WTC11 (cell line): ENCODE measurements around the gene HECTD4.
"Not testable (repeated sequence)": the region's sequence is repeated elsewhere in the genome, so short reads cannot be mapped to it uniquely, and the experiment has no call there.

ENCODE experiments used
- AFF4 ChIP-seq: sonication (generic); formaldehyde crosslinking; IDR thresholded peaks from 2 replicates; pipeline ENCODE4 v1.8.1; 2023; ENCODE audit warnings: mild to moderate bottlenecking, missing genetic modification reagents, borderline replicate concordance
- ATF6 ChIP-seq: sonication (generic); formaldehyde crosslinking; IDR thresholded peaks from 2 replicates; pipeline ENCODE4 v1.8.1; 2023; ENCODE audit warnings: mild to moderate bottlenecking, missing genetic modification reagents
- CTCF ChIP-seq: fragments of 200-600 bp; IDR thresholded peaks from 2 replicates; pipeline ENCODE4 v1.8.0; 2022; ENCODE audit warnings: antibody characterized with exemption
- E2F1 ChIP-seq: sonication (generic); formaldehyde crosslinking; IDR thresholded peaks from 2 replicates; pipeline ENCODE4 v1.8.0; 2022; ENCODE audit warnings: mild to moderate bottlenecking, missing genetic modification reagents
- E2F4 ChIP-seq: sonication (generic); formaldehyde crosslinking; IDR thresholded peaks from 2 replicates; pipeline ENCODE4 v1.8.1; 2022; ENCODE audit warnings: low read depth, mild to moderate bottlenecking, moderate library complexity, missing genetic modification reagents, borderline replicate concordance
- FOXP1 ChIP-seq: sonication (generic); formaldehyde crosslinking; IDR thresholded peaks from 2 replicates; pipeline ENCODE4 v1.8.0; 2022; ENCODE audit warnings: missing genetic modification reagents, mild to moderate bottlenecking, moderate library complexity, borderline replicate concordance
- FOXP4 ChIP-seq: sonication (generic); formaldehyde crosslinking; IDR thresholded peaks from 2 replicates; pipeline ENCODE4 v1.8.0; 2022; ENCODE audit warnings: mild to moderate bottlenecking, missing genetic modification reagents
- IRF1 ChIP-seq: sonication (generic); formaldehyde crosslinking; IDR thresholded peaks from 2 replicates; pipeline ENCODE4 v1.8.0; 2023; ENCODE audit warnings: missing genetic modification reagents
- JUN ChIP-seq: sonication (generic); formaldehyde crosslinking; IDR thresholded peaks from 2 replicates; pipeline ENCODE4 v1.8.0; 2023; ENCODE audit warnings: mild to moderate bottlenecking, missing genetic modification reagents
- NR2C2 ChIP-seq: sonication (generic); formaldehyde crosslinking; IDR thresholded peaks from 2 replicates; pipeline ENCODE4 v1.8.0; 2022; ENCODE audit warnings: mild to moderate bottlenecking, missing genetic modification reagents
- PRDM15 ChIP-seq: sonication (generic); formaldehyde crosslinking; IDR thresholded peaks from 2 replicates; pipeline ENCODE4 v1.8.0; 2022; ENCODE audit warnings: missing genetic modification reagents
- PREB ChIP-seq: sonication (generic); formaldehyde crosslinking; IDR thresholded peaks from 2 replicates; pipeline ENCODE4 v1.8.1; 2022; ENCODE audit warnings: mild to moderate bottlenecking, missing genetic modification reagents, moderate library complexity, borderline replicate concordance
- SP1 ChIP-seq: sonication (generic); formaldehyde crosslinking; conservative IDR thresholded peaks from 2 replicates; pipeline ENCODE4 v1.8.1; 2022; ENCODE audit warnings: missing genetic modification reagents

- not testable (repeated sequence) for TF ChIP-seq CTCF; E2F1 (CRISPR knock-in tag); FOXP1 (CRISPR knock-in tag); NR2C2; E2F4 (CRISPR knock-in tag); ATF6; JUN (CRISPR knock-in tag); SP1 (CRISPR knock-in tag); AFF4; FOXP4; IRF1; PRDM15 (CRISPR knock-in tag); PREB (CRISPR knock-in tag)
Observed at GRCh38 chr12:112407683-112408082, 25.5 kb upstream of the HECTD4 start.
